A549 treated with CORT108297 at 1 μM for 4 hours (cell line): Measurements from ENCODE around the gene CHPF2. TPM values are rescaled to one million over a fixed set of nuclear protein-coding genes. Genes with fewer than 3 reads are reported as not detected.

Experiments used
- total RNA-seq: library from RNA; stranded (reverse); fragments of 200-300 nt; extraction: Qiagen RNA extraction; gene quantifications from 5 replicates; pipeline ENCODE4 v1.2.3, GENCODE V29; 2022

The CHPF2 gene, protein sequence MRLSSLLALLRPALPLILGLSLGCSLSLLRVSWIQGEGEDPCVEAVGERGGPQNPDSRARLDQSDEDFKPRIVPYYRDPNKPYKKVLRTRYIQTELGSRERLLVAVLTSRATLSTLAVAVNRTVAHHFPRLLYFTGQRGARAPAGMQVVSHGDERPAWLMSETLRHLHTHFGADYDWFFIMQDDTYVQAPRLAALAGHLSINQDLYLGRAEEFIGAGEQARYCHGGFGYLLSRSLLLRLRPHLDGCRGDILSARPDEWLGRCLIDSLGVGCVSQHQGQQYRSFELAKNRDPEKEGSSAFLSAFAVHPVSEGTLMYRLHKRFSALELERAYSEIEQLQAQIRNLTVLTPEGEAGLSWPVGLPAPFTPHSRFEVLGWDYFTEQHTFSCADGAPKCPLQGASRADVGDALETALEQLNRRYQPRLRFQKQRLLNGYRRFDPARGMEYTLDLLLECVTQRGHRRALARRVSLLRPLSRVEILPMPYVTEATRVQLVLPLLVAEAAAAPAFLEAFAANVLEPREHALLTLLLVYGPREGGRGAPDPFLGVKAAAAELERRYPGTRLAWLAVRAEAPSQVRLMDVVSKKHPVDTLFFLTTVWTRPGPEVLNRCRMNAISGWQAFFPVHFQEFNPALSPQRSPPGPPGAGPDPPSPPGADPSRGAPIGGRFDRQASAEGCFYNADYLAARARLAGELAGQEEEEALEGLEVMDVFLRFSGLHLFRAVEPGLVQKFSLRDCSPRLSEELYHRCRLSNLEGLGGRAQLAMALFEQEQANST
- 38.2 to 52.9 TPM (median 47.8 TPM) in 5 replicates for total RNA-seq

DNA sequence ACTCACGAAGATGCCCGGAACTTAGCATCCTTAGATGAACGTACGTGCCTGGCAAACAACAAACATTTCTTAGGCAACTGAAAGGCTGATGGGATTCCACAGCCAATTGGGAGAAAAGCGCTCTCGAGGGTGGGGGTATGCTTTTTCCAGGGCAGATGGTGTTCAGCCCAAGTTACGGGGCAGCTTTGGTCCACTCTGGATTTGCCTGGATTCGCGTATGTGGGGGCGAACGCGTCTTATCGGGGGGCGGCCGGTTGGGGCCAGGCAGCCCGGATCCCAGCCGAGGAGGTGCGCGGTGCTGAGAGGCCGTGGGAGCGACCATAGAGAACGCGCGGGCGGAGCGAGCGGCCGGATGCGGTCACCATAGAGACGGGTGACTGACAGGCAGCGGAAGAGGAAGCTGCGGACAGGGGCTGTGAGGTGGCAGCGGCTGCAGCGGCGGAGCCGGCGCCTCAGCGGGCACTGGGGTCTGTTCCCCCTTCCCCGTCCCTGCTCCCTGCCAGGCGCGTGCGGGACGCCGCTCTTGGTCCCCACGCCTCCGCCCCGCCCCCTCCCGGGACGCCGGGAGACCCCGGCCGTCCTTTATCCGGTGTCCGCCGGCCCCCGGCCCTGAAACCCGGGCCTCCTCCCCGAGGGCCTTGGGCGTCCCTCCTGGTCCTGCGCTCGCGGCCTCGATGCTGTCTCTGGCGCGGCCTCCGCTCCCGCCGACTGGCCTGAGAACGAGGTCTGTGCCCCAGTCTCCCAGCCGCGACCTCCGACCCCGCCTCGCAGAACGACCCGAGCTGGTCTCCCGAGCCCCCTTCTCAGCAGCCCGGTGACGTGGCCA is at the start of gene CHPF2:
Gene CHPF2 (plus strand): TSS at position 393 of the 826 bp plus-strand sequence. CDS start 1,529 bp downstream, outside the sequence.

DNA sequence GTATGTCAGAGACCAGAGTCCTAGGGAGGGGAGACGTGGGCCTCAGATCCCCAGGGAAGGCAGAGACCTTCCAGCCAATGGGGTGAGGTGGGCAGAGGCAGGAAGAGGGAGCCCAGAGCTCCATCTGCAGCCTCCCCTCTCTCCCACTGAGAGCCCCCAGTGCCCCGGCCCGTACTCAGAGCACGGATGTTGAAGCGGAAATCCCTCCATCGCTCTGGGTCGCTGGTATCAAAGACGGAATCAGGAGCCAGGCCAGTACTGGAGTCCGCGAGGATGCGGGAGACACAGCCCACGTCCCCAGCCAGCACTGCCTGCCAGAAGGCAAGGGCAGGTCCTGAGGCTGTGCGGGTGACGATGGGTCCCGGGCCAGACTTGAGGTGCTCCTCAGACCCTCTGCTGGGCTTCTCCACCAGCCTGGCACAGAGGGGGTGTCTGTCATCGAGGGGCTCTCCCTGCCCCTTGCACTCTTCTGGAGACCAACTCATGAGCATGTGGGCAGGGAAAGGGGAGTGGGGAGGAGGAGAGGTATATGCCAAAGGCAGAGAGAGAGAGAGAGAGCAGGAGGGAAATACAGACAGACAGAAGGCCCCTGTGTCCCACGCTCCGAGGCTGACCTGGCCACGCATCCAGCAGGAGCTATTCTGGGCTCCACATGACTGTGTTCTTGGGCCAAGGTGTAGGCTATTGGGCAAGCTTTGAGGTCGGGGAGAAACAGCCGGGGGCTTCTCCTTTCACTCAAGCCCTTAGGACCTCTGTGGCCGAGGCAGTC is 45.5 kb upstream of the CHPF2 start, which contains the start of gene ASB10:
Gene ASB10 (minus strand): TSS at position 611 of the 769 bp plus-strand sequence. CDS start 120 bp downstream, at position 491.

DNA sequence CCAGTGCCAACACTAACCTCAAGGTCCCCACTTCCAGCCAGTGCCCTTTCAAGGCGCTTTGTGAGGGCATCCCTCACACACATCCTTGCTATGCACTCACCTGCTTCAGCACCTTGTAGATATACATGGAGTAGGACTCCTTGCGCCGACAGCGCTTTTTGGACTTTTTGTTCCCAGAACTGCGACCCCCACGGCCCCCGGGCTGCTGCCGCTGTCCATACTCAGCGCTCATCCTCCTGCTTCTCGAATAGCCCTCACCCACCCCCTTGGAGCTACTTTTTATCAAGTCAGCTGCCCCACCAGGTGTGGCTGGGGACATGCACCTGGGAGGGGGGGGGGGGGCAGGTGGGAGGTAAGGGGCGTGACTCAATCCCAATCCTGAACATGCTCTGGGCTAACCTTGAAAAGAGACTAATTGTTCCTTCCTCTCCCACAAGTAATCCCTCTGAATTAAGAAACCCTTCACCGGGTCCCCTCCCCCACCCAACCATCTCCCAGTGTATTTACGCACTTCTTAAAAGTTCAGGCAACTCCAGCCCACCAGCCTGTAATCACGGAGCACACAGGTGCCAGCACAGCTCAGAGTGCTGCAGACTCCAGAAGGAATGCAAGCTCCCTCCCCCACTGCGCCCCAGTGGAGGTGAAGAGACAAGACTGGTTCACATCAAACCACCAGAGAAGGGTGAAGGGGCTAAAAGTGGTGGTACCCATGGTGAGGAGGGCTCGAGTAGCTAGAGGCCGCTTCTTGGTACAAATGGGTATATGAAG is 22.0 kb upstream of the CHPF2 start, which contains the start of gene H2BK1:
Gene H2BK1 (minus strand): TSS at position 402 of the 768 bp plus-strand sequence. CDS start 170 bp downstream, at position 232.

DNA sequence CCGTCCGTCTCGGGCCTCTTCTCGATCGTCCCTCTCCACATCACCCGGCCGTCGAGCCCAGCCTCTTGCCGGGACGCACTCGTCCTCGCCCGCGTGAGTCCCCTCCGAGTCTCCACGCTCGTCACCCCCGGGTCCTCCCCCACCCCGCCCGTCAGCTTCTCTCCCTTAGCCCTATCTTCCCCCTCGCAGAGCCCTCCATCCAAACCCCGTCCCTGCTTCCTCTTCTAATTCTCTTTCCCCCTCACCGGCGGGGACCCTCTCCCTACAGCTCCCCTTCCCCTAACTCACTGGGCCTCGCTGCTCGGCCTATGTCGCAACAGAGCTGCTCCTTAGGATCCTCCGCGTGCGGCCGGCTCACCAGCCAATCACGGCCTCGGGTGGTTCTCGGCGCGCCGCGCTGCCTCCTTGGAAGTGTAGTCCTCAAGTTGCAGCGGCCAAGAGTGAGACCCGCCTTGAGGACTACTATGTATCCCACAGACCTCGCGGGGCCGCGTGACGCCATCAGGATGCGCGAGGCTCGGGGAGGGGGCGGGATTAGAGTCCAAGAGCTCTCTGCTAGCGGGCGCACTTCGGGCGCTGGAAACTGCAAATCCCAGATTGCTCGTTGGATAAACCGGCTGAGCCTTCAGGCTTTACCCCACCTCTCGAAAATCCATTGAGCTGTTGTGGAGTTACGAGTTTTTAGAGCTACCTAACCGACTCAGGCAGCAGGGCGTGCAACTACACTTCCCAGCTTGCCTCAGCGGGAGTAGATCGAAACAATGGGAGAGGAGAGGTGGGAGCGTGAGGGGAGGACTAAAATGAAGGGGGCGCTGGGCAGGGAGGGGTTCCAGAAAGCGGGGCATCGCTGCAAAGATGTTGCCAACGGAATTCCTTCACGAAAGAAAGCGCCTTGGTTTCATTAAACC is 5.2 kb upstream of the CHPF2 start, which contains the start of gene ABCF2:
Gene ABCF2 (minus strand): TSS at position 331 of the 908 bp plus-strand sequence. CDS start 747 bp downstream, outside the sequence.

DNA sequence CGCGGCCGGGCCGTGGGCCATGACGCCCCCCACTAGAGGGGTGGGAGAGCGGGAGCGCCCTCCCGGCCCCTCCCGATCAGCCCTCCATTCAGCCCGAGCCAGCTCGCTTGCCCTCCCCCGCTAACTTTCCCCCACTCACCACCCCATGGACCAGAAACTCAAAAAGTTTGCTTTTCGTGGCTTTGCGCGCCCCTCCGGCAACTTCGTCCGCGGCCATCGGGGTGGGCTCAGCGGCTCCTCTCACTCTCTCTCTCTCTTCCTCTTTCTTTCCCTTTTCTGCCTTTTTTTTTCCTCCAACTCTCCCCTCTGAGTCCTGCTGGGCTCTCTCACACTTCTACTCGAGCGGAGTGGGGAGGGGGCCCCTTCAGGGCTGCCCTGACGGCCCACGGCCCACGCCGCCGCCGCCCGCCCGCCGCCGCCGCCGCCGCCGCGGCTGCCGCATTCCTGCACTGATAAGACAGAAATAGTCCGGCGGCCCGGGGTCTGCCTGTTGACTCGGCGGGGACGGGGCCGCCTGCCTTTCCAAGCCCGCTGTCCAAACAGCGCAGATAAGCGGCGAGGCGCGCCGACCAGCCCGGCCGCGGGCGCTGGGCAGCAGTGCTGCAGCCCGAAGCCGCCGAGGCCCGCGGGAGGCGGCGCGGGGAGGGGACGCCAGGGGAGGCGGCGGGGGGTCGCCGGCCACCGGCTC is 16.2 kb downstream of the CHPF2 start, which contains the start of gene SMARCD3:
Gene SMARCD3 (minus strand): TSS at position 349 of the 688 bp plus-strand sequence. CDS start 132 bp downstream, at position 217.

Other genes with a start within 250 kb of the CHPF2 start
- 0.22 to 0.65 TPM (median 0.42 TPM) in 5 replicates for gene NOS3, start 241.5 kb upstream of the CHPF2 start, total RNA-seq
- 0.16 to 0.73 TPM (median 0.55 TPM) in 5 replicates for gene ATG9B, start 208.0 kb upstream of the CHPF2 start, total RNA-seq
- gene ABCB8, start 204.0 kb upstream of the CHPF2 start, total RNA-seq, result 33.1 to 55.2 TPM (median 52.6 TPM) in 5 replicates
- gene ASIC3, start 184.0 kb upstream of the CHPF2 start, total RNA-seq, result 4.3 to 12.9 TPM (median 10.4 TPM) in 5 replicates
- 32.6 to 37.1 TPM (median 34.0 TPM) in 5 replicates for gene CDK5, start 174.6 kb upstream of the CHPF2 start, total RNA-seq
- 191 to 306 TPM (median 300 TPM) in 5 replicates for gene SLC4A2, start 172.9 kb upstream of the CHPF2 start, total RNA-seq
- gene FASTK, start 151.7 kb upstream of the CHPF2 start, total RNA-seq, result 52.6 to 89.4 TPM (median 82.4 TPM) in 5 replicates
- 36.3 to 61.2 TPM (median 59.4 TPM) in 5 replicates for gene TMUB1, start 149.0 kb upstream of the CHPF2 start, total RNA-seq
- 43.0 to 72.3 TPM (median 69.5 TPM) in 5 replicates for gene AGAP3, start 146.0 kb upstream of the CHPF2 start, total RNA-seq
- gene GBX1, start 64.8 kb upstream of the CHPF2 start, total RNA-seq, result 0.10 to 0.18 TPM in 2 of 5 replicates, not detected in the others
- gene ASB10, start 45.2 kb upstream of the CHPF2 start, total RNA-seq, result not detected in 5 replicates
- gene H2BK1, start 22.0 kb upstream of the CHPF2 start, total RNA-seq, result not detected in 5 replicates
- 61.4 to 67.5 TPM (median 66.9 TPM) in 5 replicates for gene ABCF2, start 5.3 kb upstream of the CHPF2 start, total RNA-seq
- 8.6 to 12.4 TPM (median 10.4 TPM) in 5 replicates for gene SMARCD3, start 16.2 kb downstream of the CHPF2 start, total RNA-seq
- 34.3 to 49.5 TPM (median 37.0 TPM) in 5 replicates for gene NUB1, start 109.3 kb downstream of the CHPF2 start, total RNA-seq
- 0.13 to 0.38 TPM (median 0.17 TPM) in 5 replicates for gene WDR86, start 177.6 kb downstream of the CHPF2 start, total RNA-seq
- gene CRYGN, start 207.7 kb downstream of the CHPF2 start, total RNA-seq, result not detected in 5 replicates